Gastroesophageal sphincter (tissue), 4 donors: Measurements from ENCODE around the gene RANGAP1. TPM values are rescaled to one million over a fixed set of nuclear protein-coding genes. Genes with fewer than 3 reads are reported as not detected.

Source experiments
- ATAC-seq: fragments of 150-250 bp; one replicate; pipeline ENCODE4 v1.9.1; 2016; ENCODE audit warnings: mild to moderate bottlenecking, moderate library complexity
- H3K27ac ChIP-seq, 4 donors: fragments of 200-600 bp; sonication (generic) in 3 of 4; 1 replicate in 3 of 4; 2 replicates in 1 of 4; pipeline ENCODE4 v1.5.1; 2016 to 2019
- H3K27me3 ChIP-seq: fragments of 200-600 bp; sonication (generic); one replicate; pipeline ENCODE4 v1.5.1; 2019
- H3K36me3 ChIP-seq, 2 donors: fragments of 200-600 bp; sonication (generic); one replicate each; pipeline ENCODE4 v1.5.1; 2019; ENCODE audit warnings: control low read depth in 1 of 2
- H3K4me1 ChIP-seq, 3 donors: fragments of 200-600 bp; sonication (generic); 1 replicate in 2 of 3; 2 replicates in 1 of 3; pipeline ENCODE4 v1.5.1; 2016 to 2019; ENCODE audit warnings: control low read depth in 2 of 3
- H3K4me3 ChIP-seq, 2 donors: fragments of 200-600 bp; sonication (generic); one replicate each; pipeline ENCODE4 v1.5.1; 2019; ENCODE audit warnings: mild to moderate bottlenecking in 1 of 2, moderate library complexity in 1 of 2
- H3K9me3 ChIP-seq, 3 donors: fragments of 200-600 bp; sonication (generic); one replicate each; pipeline ENCODE4 v1.5.1; 2017 to 2019; ENCODE audit warnings: control low read depth in 2 of 3
- EP300 ChIP-seq: sonication (generic); formaldehyde crosslinking; IDR thresholded peaks from one replicate; pipeline ENCODE4 v1.6.1; 2017; ENCODE audit warnings: antibody characterized with exemption, mild to moderate bottlenecking
- POLR2A ChIP-seq, 2 donors: fragments of 450-650 bp; IDR thresholded peaks; one replicate each; pipeline ENCODE4 v1.6.1; 2017; ENCODE audit warnings: antibody characterized with exemption in 2 of 2, mild to moderate bottlenecking in 2 of 2, moderate library complexity in 1 of 2
- POLR2AphosphoS5 ChIP-seq: sonication (generic); formaldehyde crosslinking; IDR thresholded peaks from one replicate; pipeline ENCODE4 v1.6.1; 2017; ENCODE audit warnings: antibody characterized with exemption
- WGBS, 2 donors: methylation state at CpG; one replicate each; pipeline ENCODE4 v1.1.5; 2018; ENCODE audit warnings: low coverage in 1 of 2; 5-methylcytosine and 5-hydroxymethylcytosine counted together
- total RNA-seq, 4 donors: library from RNA; depleted of rRNA; stranded (reverse); fragments of >200 nt; gene quantifications; one replicate each; pipeline ENCODE4 v1.1.0, GENCODE V29; 2016
- TF ChIP-seq, protein P1 (sequence below), 4 experiments: fragments of 200-600 bp in 2 of 4; fragments of 450-650 bp in 2 of 4; sonication (generic) in 1 of 4; IDR thresholded peaks; one replicate each; pipeline ENCODE4 v1.5.1; 2017 to 2019; ENCODE audit warnings: antibody characterized with exemption in 4 of 4, mild to moderate bottlenecking in 2 of 4, moderate library complexity in 2 of 4

Gene RANGAP1
- total RNA-seq, 4 donors from 2014 or later: 47.9 to 91.5 (median 59.1) TPM

DNA sequence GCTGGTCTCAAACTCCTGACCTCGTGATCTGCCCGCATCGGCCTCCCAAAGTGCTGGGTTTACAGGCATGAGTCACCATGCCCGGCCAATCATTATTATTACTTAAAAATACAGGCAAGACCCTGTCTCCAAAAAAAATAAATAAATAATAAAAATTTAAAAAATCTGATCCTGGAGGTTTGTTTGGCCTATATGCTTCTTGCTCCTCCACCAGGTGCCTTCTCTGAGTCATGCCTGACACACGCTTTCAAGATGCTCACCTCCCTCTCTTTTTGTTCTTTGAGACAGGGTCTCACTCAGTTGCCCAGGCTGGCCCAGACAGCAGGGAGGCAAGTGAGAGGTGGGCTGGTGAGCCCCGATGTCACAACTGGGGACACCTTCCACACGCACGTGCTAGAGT is 28.8 kb upstream of the RANGAP1 start:
- Histone ChIP-seq H3K4me3 (no peak overlapping the region), H3K4me1 (peaks cover 0 to 3% (median 0%) of the 10 kb centered on the region in 3 donors), H3K36me3 (peaks cover 0 to 12% of the 10 kb centered on the region in 2 donors), H3K9me3 (no peaks in the 10 kb centered on the region), H3K27me3 (no peaks in the 10 kb centered on the region), H3K27ac (no peak overlapping the region)
- WGBS, 2 donors: 95 to 100% methylated on average over 2 to 4 of the region's 8 CpGs
- no peak for TF ChIP-seq POLR2A (IDR thresholded peaks at IDR 0.05)
- no peak for TF ChIP-seq POLR2AphosphoS5
- no peak for TF ChIP-seq EP300
- TF ChIP-seq, protein P1, sequence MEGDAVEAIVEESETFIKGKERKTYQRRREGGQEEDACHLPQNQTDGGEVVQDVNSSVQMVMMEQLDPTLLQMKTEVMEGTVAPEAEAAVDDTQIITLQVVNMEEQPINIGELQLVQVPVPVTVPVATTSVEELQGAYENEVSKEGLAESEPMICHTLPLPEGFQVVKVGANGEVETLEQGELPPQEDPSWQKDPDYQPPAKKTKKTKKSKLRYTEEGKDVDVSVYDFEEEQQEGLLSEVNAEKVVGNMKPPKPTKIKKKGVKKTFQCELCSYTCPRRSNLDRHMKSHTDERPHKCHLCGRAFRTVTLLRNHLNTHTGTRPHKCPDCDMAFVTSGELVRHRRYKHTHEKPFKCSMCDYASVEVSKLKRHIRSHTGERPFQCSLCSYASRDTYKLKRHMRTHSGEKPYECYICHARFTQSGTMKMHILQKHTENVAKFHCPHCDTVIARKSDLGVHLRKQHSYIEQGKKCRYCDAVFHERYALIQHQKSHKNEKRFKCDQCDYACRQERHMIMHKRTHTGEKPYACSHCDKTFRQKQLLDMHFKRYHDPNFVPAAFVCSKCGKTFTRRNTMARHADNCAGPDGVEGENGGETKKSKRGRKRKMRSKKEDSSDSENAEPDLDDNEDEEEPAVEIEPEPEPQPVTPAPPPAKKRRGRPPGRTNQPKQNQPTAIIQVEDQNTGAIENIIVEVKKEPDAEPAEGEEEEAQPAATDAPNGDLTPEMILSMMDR (IDR thresholded peaks at IDR 0.05): no peak
- no peak for ATAC-seq

DNA sequence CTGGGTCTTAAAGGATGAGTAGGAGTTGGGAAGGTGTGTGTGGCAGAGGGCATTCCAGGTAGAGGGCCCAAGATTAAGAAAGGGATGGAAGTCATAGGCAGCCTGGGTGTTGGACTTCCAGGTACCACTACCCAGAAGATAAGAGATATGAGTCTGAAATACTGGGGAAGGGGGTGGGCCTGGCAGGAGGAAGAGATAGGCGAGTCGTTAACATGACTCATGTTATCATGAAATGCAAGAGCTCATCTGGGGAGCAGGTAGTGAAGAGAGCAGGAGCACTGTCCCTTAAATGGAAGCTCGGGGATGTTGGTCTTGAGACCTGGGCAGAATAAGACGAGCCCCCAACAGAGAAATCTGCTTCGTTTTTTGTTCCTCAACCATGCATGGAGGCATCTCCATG is 25.5 kb upstream of the RANGAP1 start:
- no peak for TF ChIP-seq POLR2AphosphoS5
- no peak for TF ChIP-seq EP300
- no peak for TF ChIP-seq POLR2A (IDR thresholded peaks at IDR 0.05)
- TF ChIP-seq, protein P1 (IDR thresholded peaks at IDR 0.05): no peak
- H3K4me3 ChIP-seq: no peak overlapping the region
- no peaks in the 10 kb centered on the region for H3K9me3 ChIP-seq
- no peaks in the 10 kb centered on the region for H3K27me3 ChIP-seq
- peaks cover 0 to 20% of the 10 kb centered on the region in 2 donors for H3K36me3 ChIP-seq
- no peak overlapping the region for H3K27ac ChIP-seq
- peaks cover 0 to 21% (median 11%) of the 10 kb centered on the region in 3 donors for H3K4me1 ChIP-seq
- WGBS, 2 donors: 89 to 94% methylated on average over 5 of the region's 5 CpGs
- no peak for ATAC-seq

DNA sequence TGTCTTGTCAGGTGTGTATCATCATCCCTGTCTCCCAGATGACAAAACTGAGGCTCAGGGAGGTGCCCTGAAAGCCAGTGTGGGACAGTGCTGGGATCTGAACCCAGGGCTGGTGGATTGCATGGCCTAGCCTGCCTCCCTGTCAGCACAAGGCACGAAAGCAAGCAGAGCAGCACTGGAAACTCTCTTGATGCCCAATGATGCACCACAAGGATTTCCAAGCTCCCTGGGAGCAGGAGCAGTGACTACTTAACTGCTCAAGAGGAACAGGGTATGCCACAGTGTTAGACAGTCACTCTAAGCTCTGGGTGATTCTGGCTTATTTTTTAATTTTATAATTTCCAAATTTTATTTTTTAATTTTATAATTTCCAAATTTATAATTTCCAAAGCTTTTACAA is 24.3 kb upstream of the RANGAP1 start:
- Histone ChIP-seq H3K27me3 (no peaks in the 10 kb centered on the region), H3K9me3 (no peaks in the 10 kb centered on the region), H3K27ac (no peak overlapping the region), H3K4me3 (no peak overlapping the region), H3K4me1 (peaks cover 0 to 28% (median 15%) of the 10 kb centered on the region in 3 donors), H3K36me3 (peaks cover 0 to 12% of the 10 kb centered on the region in 2 donors)
- ATAC-seq: no peak
- TF ChIP-seq EP300: no peak
- TF ChIP-seq POLR2AphosphoS5: no peak
- no peak for TF ChIP-seq POLR2A (IDR thresholded peaks at IDR 0.05)
- TF ChIP-seq, protein P1 (IDR thresholded peaks at IDR 0.05): no peak
- WGBS, 2 donors: no CpG with 5 or more reads among the region's 1 CpG

DNA sequence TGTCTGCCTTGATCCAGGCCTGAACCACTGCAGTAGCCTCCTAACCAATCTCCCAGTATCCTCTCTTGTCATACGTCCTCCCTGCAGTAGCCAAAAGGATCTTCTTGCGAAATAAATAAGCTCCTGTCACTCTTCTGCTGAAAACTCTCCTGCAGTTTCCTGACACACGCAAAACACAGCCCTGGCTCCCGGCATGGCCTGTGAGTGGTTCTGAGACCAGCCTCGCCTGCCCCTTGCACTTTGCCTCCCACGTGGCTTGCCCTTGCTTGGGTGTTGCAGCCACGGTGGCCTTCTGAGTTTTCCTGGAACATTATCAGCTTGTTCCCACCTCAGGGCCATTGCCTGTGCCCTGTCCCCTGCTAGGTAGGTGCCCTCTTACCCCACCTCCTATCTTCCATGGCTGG is 22.6 kb upstream of the RANGAP1 start:
- TF ChIP-seq EP300 (no peak), POLR2AphosphoS5 (no peak), POLR2A (IDR thresholded peaks at IDR 0.05) (no peak)
- TF ChIP-seq, protein P1 (IDR thresholded peaks at IDR 0.05): no peak
- Histone ChIP-seq H3K4me1 (peaks cover 0 to 42% (median 15%) of the 10 kb centered on the region in 3 donors), H3K4me3 (no peak overlapping the region), H3K9me3 (no peaks in the 10 kb centered on the region), H3K36me3 (peaks cover 0 to 14% of the 10 kb centered on the region in 2 donors), H3K27me3 (no peaks in the 10 kb centered on the region), H3K27ac (peak overlapping the region in 3 of 4 donors; percentile 62 to 77 (median 71))
- WGBS, 2 donors: 57% methylated on average over 6 of the region's 7 CpGs; no CpG with 5 or more reads in 1 of the 2 donors
- peak; percentile 77 for ATAC-seq

DNA sequence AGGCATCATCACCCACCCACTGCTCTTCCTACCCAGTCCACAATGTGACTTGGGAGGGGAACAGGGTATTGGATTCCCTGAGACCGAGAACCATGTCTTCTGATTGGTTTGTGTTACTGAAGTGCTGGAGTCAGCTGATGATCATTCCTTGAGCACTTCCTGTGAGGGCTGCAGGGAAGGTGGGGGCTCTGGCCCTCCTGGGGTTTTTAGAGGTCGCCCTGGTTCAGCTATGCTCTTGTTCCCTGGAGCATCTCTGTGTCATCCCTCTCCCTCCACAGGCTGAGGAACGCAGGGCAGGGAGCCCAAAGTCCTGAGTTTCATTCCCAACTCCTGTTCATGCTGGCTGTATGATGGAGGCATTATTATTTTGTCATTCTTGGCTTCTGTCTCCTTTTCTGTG is 22.1 kb upstream of the RANGAP1 start:
- peaks cover 0 to 47% (median 17%) of the 10 kb centered on the region in 3 donors for H3K4me1 ChIP-seq
- ATAC-seq: peak; percentile 78
- TF ChIP-seq, protein P1 (IDR thresholded peaks at IDR 0.05): no peak
- TF ChIP-seq POLR2AphosphoS5: no peak
- no peak for TF ChIP-seq EP300
- no peak for TF ChIP-seq POLR2A (IDR thresholded peaks at IDR 0.05)
- no peaks in the 10 kb centered on the region for H3K27me3 ChIP-seq
- no peaks in the 10 kb centered on the region for H3K9me3 ChIP-seq
- H3K27ac ChIP-seq: peak overlapping the region; percentile 25 to 77 (median 66)
- H3K36me3 ChIP-seq: peaks cover 0 to 14% of the 10 kb centered on the region in 2 donors
- WGBS, 2 donors: 63% methylated on average over 2 of the region's 3 CpGs; no CpG with 5 or more reads in 1 of the 2 donors
- H3K4me3 ChIP-seq: no peak overlapping the region
